Esophagus (tissue), 2 donors: ENCODE measurements around the gene FAIM2. TPM values are rescaled to one million over a fixed set of nuclear protein-coding genes. Genes with fewer than 3 reads are reported as not detected.
"Not testable (repeated sequence)": the region's sequence is repeated elsewhere in the genome, so short reads cannot be mapped to it uniquely, and the experiment has no call there.

Experiments used
- H3K27ac ChIP-seq, 2 donors: one replicate each; pipeline ENCODE4 v1.5.1; 2013; ENCODE audit warnings: low read depth in 2 of 2, mild to moderate bottlenecking in 2 of 2, inconsistent platforms in 1 of 2, low read length in 1 of 2, moderate library complexity in 1 of 2
- H3K27me3 ChIP-seq, 2 donors: one replicate each; pipeline ENCODE4 v1.6.1; 2013; ENCODE audit warnings: low read length in 2 of 2, control low read depth in 1 of 2, mild to moderate bottlenecking in 1 of 2; ENCODE audit not compliant: insufficient read depth in 2 of 2, control insufficient read depth in 1 of 2
- H3K36me3 ChIP-seq, 2 donors: one replicate each; pipeline ENCODE4 v1.6.1; 2013; ENCODE audit warnings: low read length in 1 of 2; ENCODE audit not compliant: control insufficient read depth in 2 of 2, insufficient read depth in 2 of 2
- H3K4me1 ChIP-seq, 2 donors: one replicate each; pipeline ENCODE4 v1.6.1; 2013; ENCODE audit warnings: low read length in 1 of 2; ENCODE audit not compliant: control insufficient read depth in 2 of 2, insufficient read depth in 2 of 2
- H3K4me3 ChIP-seq, 2 donors: one replicate each; pipeline ENCODE4 v1.5.1; 2013; ENCODE audit warnings: low read length in 2 of 2, mild to moderate bottlenecking in 2 of 2, low read depth in 1 of 2, moderate library complexity in 1 of 2
- H3K9me3 ChIP-seq, 2 donors: one replicate each; pipeline ENCODE4 v1.6.1; 2013; ENCODE audit warnings: mild to moderate bottlenecking in 2 of 2, low read depth in 1 of 2, low read length in 1 of 2, moderate library complexity in 1 of 2; ENCODE audit not compliant: control insufficient read depth in 2 of 2, insufficient read depth in 1 of 2
- WGBS, 2 donors: extraction: QIAGEN DNeasy Blood & Tissue Kit; methylation state at CpG; one replicate each; pipeline ENCODE4 v1.1.7; 2013; 5-methylcytosine and 5-hydroxymethylcytosine counted together
- polyA plus RNA-seq, 2 donors: library from polyadenylated mRNA; stranded (reverse); fragments of 200-250 nt; gene quantifications; one replicate each; pipeline ENCODE4 v1.2.3, GENCODE V29; 2013
- donor health status: healthy with polysubstance abuse.
- donor health status: Bipolar disorder and iron deficiency.

FAIM2 gene
- polyA plus RNA-seq, 2 donors: 0.36 to 0.39 TPM

- not testable (repeated sequence) for H3K36me3 ChIP-seq, H3K9me3 ChIP-seq, H3K4me3 ChIP-seq, H3K4me1 ChIP-seq, H3K27me3 ChIP-seq, H3K27ac ChIP-seq
- 84 to 92% methylated on average over 17 to 31 of the region's 31 CpGs for WGBS, 2 donors
Observed at GRCh38 chr12:49860921-49861320, 42.8 kb downstream of the FAIM2 start.

- H3K27me3 ChIP-seq, H3K36me3 ChIP-seq, H3K27ac ChIP-seq, H3K4me3 ChIP-seq, H3K9me3 ChIP-seq, H3K4me1 ChIP-seq: not testable (repeated sequence)
- WGBS, 2 donors: 91 to 97% methylated on average over 4 of the region's 4 CpGs
Observed at GRCh38 chr12:49855890-49856289, 47.8 kb downstream of the FAIM2 start.

GRCh38 chr12:49854976-49855375 lies 48.7 kb downstream of the FAIM2 start:
- WGBS, 2 donors: 77 to 78% methylated on average over 4 of the region's 4 CpGs
- H3K27me3 ChIP-seq: no peaks in the 10 kb centered on the region
- no peaks in the 10 kb centered on the region for H3K4me1 ChIP-seq
- H3K27ac ChIP-seq: no peak overlapping the region
- H3K36me3 ChIP-seq: no peaks in the 10 kb centered on the region
- H3K9me3 ChIP-seq: no peaks in the 10 kb centered on the region
- H3K4me3 ChIP-seq: no peak overlapping the region

GRCh38 chr12:49853671-49854070 lies 50.0 kb downstream of the FAIM2 start:
- 83 to 86% methylated on average over 2 of the region's 2 CpGs for WGBS, 2 donors
- Histone ChIP-seq H3K4me1 (no peaks in the 10 kb centered on the region), H3K27ac (no peak overlapping the region), H3K27me3 (no peaks in the 10 kb centered on the region), H3K9me3 (no peaks in the 10 kb centered on the region), H3K36me3 (no peaks in the 10 kb centered on the region), H3K4me3 (no peak overlapping the region)

GRCh38 chr12:49847161-49847560 lies 56.5 kb downstream of the FAIM2 start:
- H3K4me3 ChIP-seq: no peak overlapping the region
- no peaks in the 10 kb centered on the region for H3K9me3 ChIP-seq
- H3K4me1 ChIP-seq: peaks cover 0 to 2% of the 10 kb centered on the region in 2 donors
- no peaks in the 10 kb centered on the region for H3K27me3 ChIP-seq
- no peak overlapping the region for H3K27ac ChIP-seq
- no peaks in the 10 kb centered on the region for H3K36me3 ChIP-seq
- 60% methylated on average over 2 of the region's 2 CpGs for WGBS, 2 donors

GRCh38 chr12:49846032-49846431 lies 57.7 kb downstream of the FAIM2 start:
- Histone ChIP-seq H3K27ac (no peak overlapping the region), H3K36me3 (no peaks in the 10 kb centered on the region), H3K9me3 (no peaks in the 10 kb centered on the region), H3K4me3 (no peak overlapping the region), H3K27me3 (no peaks in the 10 kb centered on the region), H3K4me1 (peaks cover 0 to 2% of the 10 kb centered on the region in 2 donors)
- WGBS, 2 donors: 72 to 75% methylated on average over 2 of the region's 2 CpGs

- WGBS, 2 donors: 95 to 97% methylated on average over 4 of the region's 4 CpGs
- no peak overlapping the region for H3K27ac ChIP-seq
Observed at GRCh38 chr12:49843876-49844437, 59.7 kb downstream of the FAIM2 start.

GRCh38 chr12:49843411-49843810 lies 60.3 kb downstream of the FAIM2 start:
- H3K36me3 ChIP-seq: no peaks in the 10 kb centered on the region
- no peaks in the 10 kb centered on the region for H3K27me3 ChIP-seq
- H3K4me1 ChIP-seq: peaks cover 0 to 2% of the 10 kb centered on the region in 2 donors
- H3K9me3 ChIP-seq: no peaks in the 10 kb centered on the region
- peak overlapping the region; percentile 52 to 95 for H3K27ac ChIP-seq
- 82 to 85% methylated on average over 7 of the region's 7 CpGs for WGBS, 2 donors
- peak overlapping the region; percentile 61 to 82 for H3K4me3 ChIP-seq

More at GRCh38 chr12:49843876-49844437, 59.7 kb downstream of the FAIM2 start:
- H3K4me3 ChIP-seq: no peak overlapping the region
- peaks cover 0 to 2% of the 10 kb centered on the region in 2 donors for H3K4me1 ChIP-seq
- H3K9me3 ChIP-seq: no peaks in the 10 kb centered on the region
- H3K36me3 ChIP-seq: no peaks in the 10 kb centered on the region
- H3K27me3 ChIP-seq: no peaks in the 10 kb centered on the region

- 0% methylated on average over 55 of the region's 55 CpGs for WGBS, 2 donors
Observed at GRCh38 chr12:49842519-49843352, 61.0 kb downstream of the FAIM2 start, which contains the start of gene BCDIN3D. TSS of gene BCDIN3D (minus strand) at chr12:49843106. CDS start at chr12:49843087, 19 bp downstream.

More at GRCh38 chr12:49842519-49843352, 61.0 kb downstream of the FAIM2 start, which contains the start of gene BCDIN3D:
- H3K4me3 ChIP-seq: peak within 1 kb of the TSS; percentile 61 to 82
- H3K4me1 ChIP-seq: peaks cover 0 to 2% of the 10 kb centered on the region in 2 donors
- no peaks in the 10 kb centered on the region for H3K27me3 ChIP-seq
- H3K9me3 ChIP-seq: no peaks in the 10 kb centered on the region
- no peaks in the 10 kb centered on the region for H3K36me3 ChIP-seq
- peak within 1 kb of the TSS; percentile 95 to 99 for H3K27ac ChIP-seq
